Erythroblast (primary cell): ENCODE results near the gene RAB13.

Experiments used
- GATA1 ChIP-seq: IDR thresholded peaks from 2 replicates; pipeline ENCODE4 v1.6.1; 2011; ENCODE audit warnings: low read depth, mild to moderate bottlenecking, control low read depth, low read length, moderate library complexity
- POLR2A ChIP-seq: IDR thresholded peaks from 2 replicates; pipeline ENCODE4 v1.6.1; 2011; ENCODE audit warnings: mild to moderate bottlenecking, low read length

GRCh38 chr1:153956997-153957715 is 29.0 kb downstream of the RAB13 start:
- no peak for TF ChIP-seq POLR2A
- no peak for TF ChIP-seq GATA1
